SU-DHL-6 (cell line): ENCODE data around the gene CALN1.

ENCODE experiments used
- H2AFZ ChIP-seq: fragments of 200-600 bp; sonication (generic); 2 replicates; pipeline ENCODE4 v1.6.1; 2014; ENCODE audit warnings: low read depth, mild to moderate bottlenecking, moderate library complexity, mixed read lengths, antibody characterized with exemption, low read length; ENCODE audit not compliant: severe bottlenecking
- H3F3A ChIP-seq: fragments of 200-600 bp; shearing (Covaris generic); 2 replicates; pipeline ENCODE4 v1.6.0; 2016; ENCODE audit warnings: antibody characterized with exemption, mild to moderate bottlenecking; ENCODE audit not compliant: insufficient read depth
- H3K27ac ChIP-seq: fragments of 200-600 bp; sonication (generic); 2 replicates; pipeline ENCODE4 v1.5.1; 2016; ENCODE audit warnings: low read depth, mild to moderate bottlenecking, low read length, moderate library complexity, mixed read lengths
- H3K27me3 ChIP-seq: fragments of 200-600 bp; sonication (generic), shearing (Covaris generic); 2 replicates; pipeline ENCODE4 v1.6.0; 2014; ENCODE audit warnings: mild to moderate bottlenecking, low read length
- H3K36me3 ChIP-seq: fragments of 200-600 bp; sonication (generic); 2 replicates; pipeline ENCODE4 v1.6.1; 2014; ENCODE audit warnings: mild to moderate bottlenecking, low read length, mixed read lengths
- H3K4me2 ChIP-seq: fragments of 300-600, 200-600 bp; shearing (Covaris generic), sonication (generic); 2 replicates; pipeline ENCODE4 v1.6.0; 2014; ENCODE audit warnings: low read length, low read depth, mild to moderate bottlenecking; ENCODE audit not compliant: poor library complexity, severe bottlenecking
- H3K4me3 ChIP-seq: fragments of 200-600 bp; sonication (generic); 2 replicates; pipeline ENCODE4 v1.5.1; 2014; ENCODE audit warnings: antibody characterized with exemption, low read length, mild to moderate bottlenecking, mixed read lengths; ENCODE audit not compliant: insufficient read depth, poor library complexity, severe bottlenecking
- H3K79me2 ChIP-seq: fragments of 200-600 bp; sonication (generic); 2 replicates; pipeline ENCODE4 v1.6.1; 2014; ENCODE audit warnings: mild to moderate bottlenecking, low read length, moderate library complexity; ENCODE audit not compliant: insufficient read depth
- H3K9ac ChIP-seq: fragments of 200-600 bp; sonication (generic); 2 replicates; pipeline ENCODE4 v1.7.0; 2014; ENCODE audit warnings: mild to moderate bottlenecking, low read length
- H3K9me2 ChIP-seq: fragments of 200-600 bp; sonication (generic); replicated peaks from 2 replicates; pipeline ENCODE4 v1.6.1; 2014; ENCODE audit warnings: low read length; ENCODE audit not compliant: insufficient read depth
- H3K9me3 ChIP-seq: fragments of 200-600 bp; sonication (generic); 2 replicates; pipeline ENCODE4 v1.6.1; 2014; ENCODE audit warnings: low read length, mixed read lengths; ENCODE audit not compliant: insufficient read depth
- H4K20me1 ChIP-seq: fragments of 200-600 bp; sonication (generic); 2 replicates; pipeline ENCODE4 v1.6.1; 2014; ENCODE audit warnings: low read depth, mild to moderate bottlenecking, antibody characterized with exemption, low read length, moderate library complexity, mixed read lengths
- EZH2phosphoT487 ChIP-seq: fragments of 200-600 bp; sonication (generic), shearing (Covaris generic); conservative IDR thresholded peaks from 2 replicates; pipeline ENCODE4 v1.6.1; 2018; ENCODE audit warnings: mild to moderate bottlenecking, antibody characterized with exemption, low read length, moderate library complexity, mixed read lengths
- TF ChIP-seq, protein P1 (sequence below): fragments of 200-600 bp; sonication (generic); IDR thresholded peaks from one replicate; pipeline ENCODE4 v1.5.1; 2017; ENCODE audit warnings: antibody characterized with exemption, mild to moderate bottlenecking, low read length, moderate library complexity; ENCODE audit not compliant: insufficient read depth, poor library complexity, severe bottlenecking

The CALN1 gene

DNA sequence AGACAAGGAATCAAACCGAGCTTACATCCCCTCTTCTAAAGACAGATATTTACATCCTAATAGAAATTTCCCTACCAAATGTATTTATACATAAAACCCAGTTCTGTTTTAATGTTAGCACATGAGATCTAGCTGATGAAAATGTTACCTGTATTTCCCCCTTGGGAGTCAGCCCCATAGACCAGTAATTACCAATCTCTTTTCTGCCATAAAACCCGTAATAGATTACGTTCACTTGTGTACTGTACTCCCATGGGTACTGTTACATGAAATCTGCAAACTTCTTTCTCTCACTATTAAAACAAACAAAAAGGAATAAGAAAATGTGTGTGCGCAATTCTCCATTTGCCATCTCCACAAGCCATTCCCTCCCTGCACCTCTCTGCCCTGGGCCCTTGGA is 450.9 kb downstream of the CALN1 start:
- Histone ChIP-seq H3K79me2 (no peaks in the 10 kb centered on the region), H3K36me3 (no peaks in the 10 kb centered on the region), H3K27me3 (no peaks in the 10 kb centered on the region), H4K20me1 (no peaks in the 10 kb centered on the region), H3K4me2 (no peak overlapping the region), H3K27ac (no peak overlapping the region), H3F3A (no peaks in the 10 kb centered on the region), H3K9me2 (no peaks in the 10 kb centered on the region), H2AFZ (no peak overlapping the region), H3K4me3 (no peak overlapping the region), H3K9me3 (no peaks in the 10 kb centered on the region), H3K9ac (no peak overlapping the region)
- TF ChIP-seq, protein P1, sequence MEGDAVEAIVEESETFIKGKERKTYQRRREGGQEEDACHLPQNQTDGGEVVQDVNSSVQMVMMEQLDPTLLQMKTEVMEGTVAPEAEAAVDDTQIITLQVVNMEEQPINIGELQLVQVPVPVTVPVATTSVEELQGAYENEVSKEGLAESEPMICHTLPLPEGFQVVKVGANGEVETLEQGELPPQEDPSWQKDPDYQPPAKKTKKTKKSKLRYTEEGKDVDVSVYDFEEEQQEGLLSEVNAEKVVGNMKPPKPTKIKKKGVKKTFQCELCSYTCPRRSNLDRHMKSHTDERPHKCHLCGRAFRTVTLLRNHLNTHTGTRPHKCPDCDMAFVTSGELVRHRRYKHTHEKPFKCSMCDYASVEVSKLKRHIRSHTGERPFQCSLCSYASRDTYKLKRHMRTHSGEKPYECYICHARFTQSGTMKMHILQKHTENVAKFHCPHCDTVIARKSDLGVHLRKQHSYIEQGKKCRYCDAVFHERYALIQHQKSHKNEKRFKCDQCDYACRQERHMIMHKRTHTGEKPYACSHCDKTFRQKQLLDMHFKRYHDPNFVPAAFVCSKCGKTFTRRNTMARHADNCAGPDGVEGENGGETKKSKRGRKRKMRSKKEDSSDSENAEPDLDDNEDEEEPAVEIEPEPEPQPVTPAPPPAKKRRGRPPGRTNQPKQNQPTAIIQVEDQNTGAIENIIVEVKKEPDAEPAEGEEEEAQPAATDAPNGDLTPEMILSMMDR, result no peak
- no peak for TF ChIP-seq EZH2phosphoT487

- Histone ChIP-seq H3K27me3 (no peaks in the 10 kb centered on the region), H3K9me3 (no peaks in the 10 kb centered on the region), H3K9me2 (no peaks in the 10 kb centered on the region), H3K9ac (no peak overlapping the region), H3K27ac (no peak overlapping the region), H3K4me2 (no peak overlapping the region), H2AFZ (no peak overlapping the region), H3K36me3 (no peaks in the 10 kb centered on the region), H3F3A (no peaks in the 10 kb centered on the region), H4K20me1 (no peaks in the 10 kb centered on the region), H3K4me3 (no peak overlapping the region), H3K79me2 (no peaks in the 10 kb centered on the region)
- no peak for TF ChIP-seq EZH2phosphoT487
- TF ChIP-seq, protein P1, result no peak
Observed at GRCh38 chr7:71942115-71942514, 470.0 kb downstream of the CALN1 start.

- H3K4me3 ChIP-seq, result no peak overlapping the region
- 0 out of 2 replicates have a peak, but pooled peaks cover 2% of the 10 kb centered on the region for H3K9me3 ChIP-seq
- no peaks in the 10 kb centered on the region for H4K20me1 ChIP-seq
- H3K79me2 ChIP-seq, result no peaks in the 10 kb centered on the region
- H2AFZ ChIP-seq, result no peak overlapping the region
- H3K9ac ChIP-seq, result no peak overlapping the region
- H3K9me2 ChIP-seq, result no peaks in the 10 kb centered on the region
- H3K4me2 ChIP-seq, result no peak overlapping the region
- no peaks in the 10 kb centered on the region for H3K36me3 ChIP-seq
- TF ChIP-seq EZH2phosphoT487, result no peak
- TF ChIP-seq, protein P1, result no peak
- no peak overlapping the region for H3K27ac ChIP-seq
- no peaks in the 10 kb centered on the region for H3K27me3 ChIP-seq
- no peaks in the 10 kb centered on the region for H3F3A ChIP-seq
Observed at GRCh38 chr7:71937840-71938371, 474.2 kb downstream of the CALN1 start.

- Histone ChIP-seq H3K36me3 (no peaks in the 10 kb centered on the region), H3K27me3 (no peaks in the 10 kb centered on the region), H4K20me1 (no peaks in the 10 kb centered on the region), H2AFZ (no peak overlapping the region), H3K4me3 (no peak overlapping the region), H3F3A (no peaks in the 10 kb centered on the region), H3K27ac (no peak overlapping the region), H3K9me3 (0 out of 2 replicates have a peak, but pooled peaks cover 4% of the 10 kb centered on the region), H3K79me2 (no peaks in the 10 kb centered on the region), H3K9ac (no peak overlapping the region), H3K9me2 (no peaks in the 10 kb centered on the region), H3K4me2 (no peak overlapping the region)
- TF ChIP-seq, protein P1, result no peak
- no peak for TF ChIP-seq EZH2phosphoT487
Observed at GRCh38 chr7:71935674-71936073, 476.5 kb downstream of the CALN1 start.
